Transverse colon (tissue), 4 donors: ENCODE measurements around the gene CDX1. TPM values are rescaled to one million over a fixed set of nuclear protein-coding genes. Genes with fewer than 3 reads are reported as not detected.

Experiments
- DNase-seq: peaks from one replicate; pipeline ENCODE4 v3.0.0-alpha.2; 2019
- H3K27ac ChIP-seq, 4 donors: fragments of 200-600 bp; sonication (generic); 2 replicates each; pipeline ENCODE4 v1.5.1; 2016 to 2018; ENCODE audit warnings: inconsistent platforms in 4 of 4
- H3K27me3 ChIP-seq: fragments of 200-600 bp; sonication (generic); 2 replicates; pipeline ENCODE4 v1.5.1; 2017; ENCODE audit warnings: inconsistent platforms
- H3K36me3 ChIP-seq, 4 donors: fragments of 200-600 bp; sonication (generic); 2 replicates each; pipeline ENCODE4 v1.5.1; 2017 to 2019; ENCODE audit warnings: inconsistent platforms in 4 of 4
- H3K4me1 ChIP-seq, 4 donors: fragments of 200-600 bp; sonication (generic); 2 replicates each; pipeline ENCODE4 v1.5.1; 2017 to 2020; ENCODE audit warnings: inconsistent platforms in 4 of 4
- H3K4me3 ChIP-seq, 4 donors: fragments of 200-600 bp; sonication (generic); 1 replicate in 1 of 4; 2 replicates in 3 of 4; pipeline versions ENCODE4 v1.5.1 to v1.6.1; 2017 to 2019; ENCODE audit warnings: inconsistent platforms in 4 of 4
- H3K9me3 ChIP-seq, 2 donors: fragments of 200-600 bp; sonication (generic); 2 replicates each; pipeline ENCODE4 v1.5.1; 2017 to 2019; ENCODE audit warnings: inconsistent platforms in 2 of 2
- CTCF ChIP-seq, 5 experiments: fragments of 200-600 bp in 3 of 5; fragments of 450-650 bp in 2 of 5; sonication (generic) in 3 of 5; IDR thresholded peaks; 1 replicate in 2 of 5; 2 replicates in 3 of 5; pipeline ENCODE4 v1.5.1; 2016 to 2017; ENCODE audit warnings: antibody characterized with exemption in 5 of 5, inconsistent platforms in 3 of 5, mild to moderate bottlenecking in 2 of 5, moderate library complexity in 1 of 5
- EP300 ChIP-seq: sonication (generic); formaldehyde crosslinking; IDR thresholded peaks from one replicate; pipeline ENCODE4 v1.6.1; 2017; ENCODE audit warnings: antibody characterized with exemption, low read depth
- POLR2A ChIP-seq: fragments of 450-650 bp; IDR thresholded peaks from one replicate; pipeline ENCODE4 v1.6.1; 2016; ENCODE audit warnings: antibody characterized with exemption, mild to moderate bottlenecking, moderate library complexity
- POLR2AphosphoS5 ChIP-seq, 3 donors: sonication (generic); formaldehyde crosslinking; IDR thresholded peaks; one replicate each; pipeline ENCODE4 v1.6.1; 2016; ENCODE audit warnings: antibody characterized with exemption in 3 of 3
- WGBS, 2 donors: methylation state at CpG; one replicate each; pipeline ENCODE4 v1.1.5; 2018; ENCODE audit warnings: low coverage in 1 of 2; 5-methylcytosine and 5-hydroxymethylcytosine counted together
- in situ Hi-C, 4 donors: fragments of 200-750 bp; cut with MboI; loops; one replicate each; pipeline versions ENCODE4 v1.15.0 to v1.15.1; 2017; ENCODE audit warnings: low sequenced_read_pairs in 3 of 4, low pct_ligation_motif_present in 1 of 4, low pct_unique_long_range_greater_than_20kb in 1 of 4
- intact Hi-C: fragments of 100-400 bp; cut with DNase I; formaldehyde crosslinking; loops from one replicate; pipeline ENCODE4 v1.15.1; 2023; ENCODE audit warnings: low total_unique reads
- total RNA-seq, 4 donors: library from RNA; depleted of rRNA; stranded (reverse); fragments of >200 nt; gene quantifications; one replicate each; pipeline ENCODE4 v1.1.0, GENCODE V29; 2016

CDX1 gene
- total RNA-seq, 4 donors from 2014 or later: 249 to 540 (median 360) TPM

GRCh38 chr5:150159741-150160179 lies 6.8 kb upstream of the CDX1 start:
- no peak overlapping the region for H3K4me3 ChIP-seq
- peaks cover 17 to 38% (median 33%) of the 10 kb centered on the region in 4 donors for H3K4me1 ChIP-seq
- H3K27ac ChIP-seq: peak overlapping the region; percentile 17 to 91 (median 64)
- in situ Hi-C loops (loop anchor here in 3 of 4 donors (5.0 to 25.0 kb wide), 3 partner anchors 53 to 278 kb away; partner anchors contain the start of gene RPS14 (in 2 of the 3)), intact Hi-C loops (no loop called here)
- no peaks in the 10 kb centered on the region for H3K27me3 ChIP-seq
- H3K9me3 ChIP-seq: no peaks in the 10 kb centered on the region
- WGBS, 2 donors: 69% methylated on average over 2 of the region's 9 CpGs; no CpG with 5 or more reads in 1 of the 2 donors
- no peak for DNase-seq
- no peak for TF ChIP-seq POLR2AphosphoS5 (IDR thresholded peaks at IDR 0.05)
- no peak for TF ChIP-seq CTCF (IDR thresholded peaks at IDR 0.05)
- TF ChIP-seq EP300: no peak
- TF ChIP-seq POLR2A: no peak
- H3K36me3 ChIP-seq: no peaks in the 10 kb centered on the region

GRCh38 chr5:150160448-150161081 lies 6.0 kb upstream of the CDX1 start:
- no peak for DNase-seq
- intact Hi-C loops: no loop called here
- Histone ChIP-seq H3K27me3 (no peaks in the 10 kb centered on the region), H3K9me3 (no peaks in the 10 kb centered on the region), H3K4me3 (no peak overlapping the region), H3K27ac (peak overlapping the region; percentile 17 to 96 (median 90)), H3K36me3 (no peaks in the 10 kb centered on the region), H3K4me1 (peaks cover 24 to 47% (median 40%) of the 10 kb centered on the region in 4 donors)
- 69 to 91% methylated on average over 1 to 5 of the region's 5 CpGs for WGBS, 2 donors
- in situ Hi-C loops: loop anchor here in 3 of 4 donors (5.0 to 25.0 kb wide), 3 partner anchors 52 to 277 kb away; partner anchors contain the start of gene RPS14 (in 2 of the 3)
- TF ChIP-seq CTCF (IDR thresholded peaks at IDR 0.05) (no peak), POLR2AphosphoS5 (IDR thresholded peaks at IDR 0.05) (no peak), EP300 (no peak), POLR2A (no peak)

GRCh38 chr5:150161242-150162141 lies 5.1 kb upstream of the CDX1 start:
- peak overlapping the region in 1 of 4 donors; percentile 18 for H3K4me3 ChIP-seq
- 30 to 43% methylated on average over 2 to 14 of the region's 14 CpGs for whole genome bisulfite sequencing, 2 donors
- no peaks in the 10 kb centered on the region for H3K27me3 ChIP-seq
- in situ Hi-C loops: loop anchor here in 3 of 4 donors (5.0 to 25.0 kb wide), 3 partner anchors 51 to 276 kb away; partner anchors contain the start of gene RPS14 (in 2 of the 3)
- H3K4me1 ChIP-seq: peaks cover 24 to 51% (median 41%) of the 10 kb centered on the region in 4 donors
- no peaks in the 10 kb centered on the region for H3K9me3 ChIP-seq
- peak; percentile 95 for DNase-seq
- intact Hi-C loops: no loop called here
- no peak for TF ChIP-seq POLR2AphosphoS5 (IDR thresholded peaks at IDR 0.05)
- TF ChIP-seq POLR2A: no peak
- no peak for TF ChIP-seq EP300
- peak; percentile 89 to 99 (median 93) for TF ChIP-seq CTCF (IDR thresholded peaks at IDR 0.05)
- no peaks in the 10 kb centered on the region for H3K36me3 ChIP-seq
- H3K27ac ChIP-seq: peak overlapping the region; percentile 87 to 96 (median 91)

- H3K27me3 ChIP-seq: peaks cover 6% of the 10 kb centered on the region
- intact Hi-C loops (no loop called here), in situ Hi-C loops (loop anchor here in 3 of 4 donors (5.0 to 25.0 kb wide), 3 partner anchors 50 to 275 kb away; partner anchors contain the start of gene RPS14 (in 2 of the 3))
- TF ChIP-seq POLR2AphosphoS5 (IDR thresholded peaks at IDR 0.05) (peak; percentile 83 to 88 (median 84)), EP300 (peak; percentile 27), CTCF (IDR thresholded peaks at IDR 0.05) (no peak), POLR2A (peak; percentile 81)
- H3K9me3 ChIP-seq: no peaks in the 10 kb centered on the region
- H3K4me1 ChIP-seq: peaks cover 24 to 51% (median 41%) of the 10 kb centered on the region in 4 donors
- peak overlapping the region in 1 of 4 donors; percentile 18 for H3K4me3 ChIP-seq
- DNase-seq: peak; percentile 88
- WGBS, 2 donors: 61% methylated on average over 3 of the region's 3 CpGs; no CpG with 5 or more reads in 1 of the 2 donors
- no peaks in the 10 kb centered on the region for H3K36me3 ChIP-seq
- H3K27ac ChIP-seq: peak overlapping the region; percentile 87 to 96 (median 91)
These were observed 4.5 kb upstream of the CDX1 start for GRCh38 chr5:150162142-150162513.
